Stimulated activated naive CD8-positive, alpha-beta T cell treated with anti-CD3 and anti-CD28 coated beads, Interleukin-15, Interleukin-2, amounts not matched to agents 100 ng/mL and 50 ng/mL, for 24 hours (primary cell): Measurements from ENCODE around the gene TSPAN5.
"Not testable (repeated sequence)": the region's sequence is repeated elsewhere in the genome, so short reads cannot be mapped to it uniquely, and the experiment has no call there.

Experiments used
- H3K27ac Mint-ChIP-seq: one replicate; pipeline ENCODE4 v1.8.0; 2021; ENCODE audit warnings: mild to moderate bottlenecking, mixed read lengths
- H3K27me3 Mint-ChIP-seq: one replicate; pipeline ENCODE4 v1.8.0; 2021; ENCODE audit warnings: mixed read lengths
- H3K36me3 Mint-ChIP-seq: one replicate; pipeline ENCODE4 v1.8.0; 2021; ENCODE audit warnings: low read depth, mixed read lengths
- H3K4me1 Mint-ChIP-seq: one replicate; pipeline ENCODE4 v1.8.0; 2021; ENCODE audit warnings: low read depth, mixed read lengths
- H3K4me3 Mint-ChIP-seq: one replicate; pipeline ENCODE4 v1.8.0; 2021; ENCODE audit warnings: mild to moderate bottlenecking, mixed read lengths
- H3K9me3 Mint-ChIP-seq: one replicate; pipeline ENCODE4 v1.8.0; 2021; ENCODE audit warnings: mixed read lengths

The TSPAN5 gene

DNA sequence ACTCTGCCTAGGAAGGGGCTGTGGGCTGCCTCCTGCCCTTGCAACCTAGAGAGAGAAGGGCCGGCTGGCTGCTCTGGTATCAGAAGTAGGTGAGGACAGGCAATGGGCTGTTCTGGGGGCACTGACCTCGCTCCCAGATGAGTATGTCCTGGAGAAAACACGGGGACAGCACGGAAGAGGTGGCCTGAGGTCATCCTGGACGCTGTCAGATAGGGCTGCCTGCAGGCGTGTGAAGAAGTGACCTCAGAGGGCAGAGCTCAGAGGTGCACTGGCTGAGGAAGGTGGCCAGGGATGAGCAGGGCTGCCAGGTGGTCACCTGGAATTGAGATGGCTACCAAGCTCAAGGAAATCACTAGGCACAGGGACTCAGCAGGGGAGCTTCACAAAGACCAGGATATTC is 159.6 kb downstream of the TSPAN5 start:
- Mint-ChIP-seq H3K9me3 (peaks cover 5% of the 10 kb centered on the region), H3K36me3 (peaks cover 28% of the 10 kb centered on the region), H3K4me3 (no peak overlapping the region), H3K27ac (no peak overlapping the region), H3K27me3 (no peaks in the 10 kb centered on the region), H3K4me1 (peaks cover 19% of the 10 kb centered on the region)

DNA sequence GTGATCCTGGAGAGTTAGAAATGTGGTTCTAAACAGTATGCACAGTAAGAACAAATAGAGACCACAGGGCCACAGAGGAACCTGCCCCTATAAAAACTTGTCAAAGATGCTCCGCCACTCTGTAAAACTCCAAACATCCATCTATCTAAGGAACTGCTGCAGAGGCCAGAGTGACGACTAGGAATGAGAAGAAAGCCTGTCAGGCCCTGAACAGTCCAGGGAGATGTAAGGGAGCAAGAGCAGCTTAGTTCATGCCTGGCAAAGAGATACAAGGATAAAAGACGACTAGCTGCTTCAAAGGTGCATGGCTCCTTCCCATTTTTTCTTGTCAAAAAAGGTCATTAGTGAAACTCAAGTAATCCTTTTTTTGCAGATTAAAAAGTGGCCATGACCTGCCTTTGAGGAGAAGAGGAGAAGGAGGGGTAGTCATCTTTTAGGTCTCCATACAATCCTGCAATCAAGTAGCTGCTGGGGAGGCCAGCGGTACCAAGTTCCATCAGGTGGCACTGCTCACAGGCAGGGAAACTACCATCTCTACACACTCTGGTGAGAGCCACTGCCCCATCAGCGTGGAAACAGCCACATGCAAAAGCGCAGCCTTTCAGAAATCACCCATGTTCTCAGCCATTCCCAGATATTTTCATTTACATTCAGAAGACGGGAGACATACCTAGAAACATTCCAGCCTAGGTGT is 162.1 kb downstream of the TSPAN5 start:
- Mint-ChIP-seq H3K4me1 (peaks cover 35% of the 10 kb centered on the region), H3K27ac (no peak overlapping the region), H3K27me3 (no peaks in the 10 kb centered on the region), H3K4me3 (no peak overlapping the region), H3K9me3 (peaks cover 3% of the 10 kb centered on the region), H3K36me3 (peaks cover 13% of the 10 kb centered on the region)

DNA sequence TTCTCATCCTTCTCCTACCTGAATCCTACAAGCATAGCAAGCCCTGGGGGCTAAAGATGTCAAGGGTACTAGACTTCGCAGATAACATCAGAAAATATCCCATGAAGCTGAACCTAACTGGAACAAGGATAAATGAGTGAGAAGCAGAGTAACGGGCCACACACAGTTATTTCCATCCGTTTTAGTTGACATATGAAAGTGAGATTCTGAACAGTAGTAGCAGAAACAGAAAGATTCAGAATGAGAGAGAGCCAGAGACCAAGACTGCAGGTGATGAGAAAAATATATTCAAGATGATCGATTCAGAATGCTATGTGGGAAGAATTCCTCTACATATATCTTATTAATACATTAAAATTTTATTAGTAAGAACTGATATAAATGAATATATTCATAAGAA is 165.1 kb downstream of the TSPAN5 start:
- no peak overlapping the region for H3K27ac Mint-ChIP-seq
- no peak overlapping the region for H3K4me3 Mint-ChIP-seq
- peaks cover 4% of the 10 kb centered on the region for H3K36me3 Mint-ChIP-seq
- peaks cover 23% of the 10 kb centered on the region for H3K4me1 Mint-ChIP-seq
- no peaks in the 10 kb centered on the region for H3K9me3 Mint-ChIP-seq
- no peaks in the 10 kb centered on the region for H3K27me3 Mint-ChIP-seq

DNA sequence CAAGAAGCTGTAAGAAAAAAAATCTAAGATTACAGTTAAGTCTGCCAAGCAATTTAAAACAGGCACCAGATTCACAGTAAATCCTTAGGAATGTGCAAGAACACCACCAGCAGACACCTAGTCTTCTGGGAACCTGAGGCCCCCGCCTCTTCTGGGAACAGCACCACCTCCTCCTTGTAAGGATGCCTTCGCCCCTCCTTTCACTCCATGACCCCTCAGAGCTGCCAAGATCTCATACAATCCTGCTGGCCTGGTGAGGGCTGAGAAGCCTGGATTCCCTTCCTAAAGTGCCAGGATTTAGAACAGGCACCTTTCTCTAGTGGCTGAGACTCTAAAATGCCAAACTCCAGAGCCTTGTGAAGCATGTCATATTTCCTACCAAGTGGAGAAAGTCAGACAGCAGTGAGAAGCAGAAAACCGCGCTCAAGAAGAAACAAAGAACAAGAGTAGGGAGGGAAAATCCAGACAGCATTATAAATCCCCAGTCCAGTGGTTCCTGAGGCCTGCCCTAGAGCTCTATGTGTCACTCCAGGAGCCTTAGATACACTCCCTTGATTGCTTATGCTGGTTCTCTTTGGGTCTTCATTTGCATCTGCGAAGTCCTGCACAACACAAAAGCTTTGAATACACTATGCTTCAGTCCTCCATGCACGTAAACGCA is 166.4 kb downstream of the TSPAN5 start:
- Mint-ChIP-seq H3K4me3 (no peak overlapping the region), H3K9me3 (no peaks in the 10 kb centered on the region), H3K27ac (no peak overlapping the region), H3K27me3 (no peaks in the 10 kb centered on the region), H3K4me1 (peaks cover 26% of the 10 kb centered on the region), H3K36me3 (peaks cover 4% of the 10 kb centered on the region)

DNA sequence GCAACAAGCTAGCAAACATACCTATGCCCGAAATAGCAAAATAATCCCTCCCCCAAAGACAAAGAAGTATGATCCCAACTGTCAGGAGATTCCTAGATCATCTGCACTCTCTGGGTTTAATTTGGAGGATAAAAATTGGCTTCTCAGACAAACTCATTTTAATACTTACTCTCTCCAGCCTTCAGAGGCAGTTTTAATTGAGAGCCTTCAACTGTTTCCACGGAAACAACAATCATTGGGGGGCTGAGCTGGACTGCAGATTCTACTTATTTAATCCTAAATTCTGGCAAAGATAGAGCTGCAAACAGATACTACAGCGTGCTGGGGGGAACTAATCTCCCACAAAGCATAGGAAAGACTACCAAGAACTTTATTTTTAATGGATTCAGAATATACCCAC is 168.2 kb downstream of the TSPAN5 start:
- no peak overlapping the region for H3K4me3 Mint-ChIP-seq
- H3K27ac Mint-ChIP-seq = no peak overlapping the region
- peaks cover 43% of the 10 kb centered on the region for H3K4me1 Mint-ChIP-seq
- H3K27me3 Mint-ChIP-seq = no peaks in the 10 kb centered on the region
- H3K9me3 Mint-ChIP-seq = no peaks in the 10 kb centered on the region
- H3K36me3 Mint-ChIP-seq = peaks cover 8% of the 10 kb centered on the region

DNA sequence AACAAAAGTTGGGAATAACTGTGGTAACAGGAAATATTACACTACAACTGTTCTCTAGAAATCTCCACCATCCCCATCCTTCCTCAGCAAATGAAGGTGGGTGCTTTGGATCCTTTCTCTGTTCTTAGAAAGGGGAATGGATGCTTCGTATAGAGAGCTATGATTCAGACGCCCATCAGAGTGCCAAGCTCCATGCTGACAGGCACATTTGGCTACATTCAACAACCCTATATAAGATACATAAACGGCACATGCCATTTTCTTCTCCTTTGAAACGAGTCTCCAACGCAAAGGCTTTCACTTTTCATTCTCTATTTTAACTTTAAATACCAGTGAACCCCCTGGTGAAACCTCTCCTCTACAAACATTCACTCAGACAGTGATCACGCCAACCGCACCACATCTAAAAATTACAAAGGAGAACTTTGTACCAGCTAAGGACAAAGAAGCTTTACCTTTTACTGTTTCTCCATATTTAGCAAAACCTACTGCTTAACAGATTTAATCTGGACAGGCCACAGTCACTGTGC is 172.5 kb downstream of the TSPAN5 start:
- Mint-ChIP-seq H3K4me1 (peaks cover 57% of the 10 kb centered on the region), H3K27me3 (no peaks in the 10 kb centered on the region), H3K36me3 (peaks cover 29% of the 10 kb centered on the region), H3K27ac (peak overlapping the region; percentile 87), H3K9me3 (no peaks in the 10 kb centered on the region), H3K4me3 (peak overlapping the region; percentile 22)

DNA sequence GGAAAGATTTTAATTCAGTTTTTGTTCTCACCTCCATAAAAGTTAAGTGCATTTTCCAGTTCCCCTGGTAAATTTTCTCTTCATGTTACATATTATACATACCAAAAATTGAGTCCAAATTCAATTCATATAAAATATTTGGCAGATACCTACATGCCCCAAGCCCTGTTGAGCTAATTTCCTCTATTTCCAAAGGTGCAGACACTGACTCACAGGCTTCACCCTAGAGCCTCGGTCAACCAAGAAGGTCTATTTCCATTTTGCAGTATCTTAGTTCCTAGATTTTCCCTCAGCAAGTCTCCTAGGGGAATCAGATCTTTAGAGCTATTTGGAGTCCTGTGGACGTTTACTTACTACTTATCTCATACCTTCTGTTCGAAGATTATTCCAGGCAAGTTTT is 174.4 kb downstream of the TSPAN5 start:
- H3K4me3 Mint-ChIP-seq = peak overlapping the region; percentile 66
- peaks cover 29% of the 10 kb centered on the region for H3K36me3 Mint-ChIP-seq
- peaks cover 72% of the 10 kb centered on the region for H3K4me1 Mint-ChIP-seq
- no peaks in the 10 kb centered on the region for H3K9me3 Mint-ChIP-seq
- H3K27me3 Mint-ChIP-seq = no peaks in the 10 kb centered on the region
- peak overlapping the region; percentile 99 for H3K27ac Mint-ChIP-seq

DNA sequence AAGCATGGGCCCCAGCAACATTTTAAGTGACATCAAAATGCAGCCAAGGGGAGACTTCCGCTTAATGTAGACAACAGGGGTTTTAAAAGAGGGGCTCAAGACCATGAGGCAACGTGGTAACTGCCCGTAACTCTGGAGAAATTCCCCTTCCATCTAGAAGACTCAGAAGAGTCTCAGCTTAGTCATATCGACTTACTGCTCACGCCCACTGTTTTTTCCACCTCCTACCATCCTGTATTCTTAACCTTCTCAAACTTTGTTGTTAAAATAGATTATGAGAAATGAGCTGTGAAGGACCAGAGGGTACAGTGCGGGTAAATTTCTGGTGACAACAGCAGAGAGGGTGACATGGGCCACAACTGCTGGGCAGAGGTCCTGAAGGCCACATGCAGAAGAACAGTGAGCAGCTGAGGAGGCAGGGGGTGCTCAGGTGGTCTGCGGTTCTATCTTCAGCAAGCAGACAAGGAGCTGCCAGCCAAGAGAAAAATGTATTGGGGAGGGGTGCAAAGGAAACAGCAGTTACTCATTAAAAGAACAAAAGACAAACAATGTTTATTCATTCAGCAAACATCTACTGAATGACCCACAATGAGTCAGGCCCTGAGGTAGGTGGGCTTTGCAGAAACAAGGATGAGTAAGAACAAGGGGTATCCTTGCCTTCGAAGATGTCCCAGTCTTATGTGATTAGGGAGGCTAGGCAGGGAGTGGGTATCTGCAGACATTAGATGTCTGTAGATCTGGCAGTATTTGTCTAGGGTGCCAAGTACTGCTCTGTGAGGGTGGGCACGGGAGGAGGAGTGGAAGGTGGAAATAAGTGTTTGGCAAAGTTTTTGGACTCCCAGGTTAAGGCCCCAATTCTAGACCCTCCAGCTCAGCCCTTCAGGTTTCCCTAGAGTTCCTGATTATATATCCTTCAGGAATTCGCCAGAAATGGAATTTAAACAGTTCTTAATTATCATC is 175.3 kb downstream of the TSPAN5 start:
- no peaks in the 10 kb centered on the region for H3K9me3 Mint-ChIP-seq
- peak overlapping the region; percentile 99 for H3K27ac Mint-ChIP-seq
- no peaks in the 10 kb centered on the region for H3K27me3 Mint-ChIP-seq
- H3K36me3 Mint-ChIP-seq = peaks cover 34% of the 10 kb centered on the region
- H3K4me1 Mint-ChIP-seq = peaks cover 72% of the 10 kb centered on the region
- peak overlapping the region; percentile 66 for H3K4me3 Mint-ChIP-seq

DNA sequence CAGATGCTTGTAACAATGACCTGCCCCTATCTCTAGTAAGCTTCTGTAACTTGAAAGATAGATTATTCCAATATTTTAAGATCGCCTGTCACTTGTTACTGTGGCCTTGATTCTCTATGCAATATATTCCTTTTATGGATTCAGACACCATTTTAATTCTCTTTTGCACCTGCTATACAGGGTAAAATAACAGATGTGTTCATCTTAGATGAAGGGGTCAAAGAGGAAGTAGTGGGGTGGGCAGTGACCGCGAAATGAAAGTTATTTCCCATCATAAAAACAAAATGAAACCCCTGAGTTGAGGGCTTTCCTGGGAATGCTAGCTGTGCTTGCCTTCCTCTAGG is 175.9 kb downstream of the TSPAN5 start:
- Mint-ChIP-seq H3K36me3 (peaks cover 35% of the 10 kb centered on the region), H3K9me3 (no peaks in the 10 kb centered on the region), H3K4me1 (peaks cover 72% of the 10 kb centered on the region), H3K27me3 (no peaks in the 10 kb centered on the region), H3K4me3 (peak overlapping the region; percentile 66), H3K27ac (peak overlapping the region; percentile 99)

DNA sequence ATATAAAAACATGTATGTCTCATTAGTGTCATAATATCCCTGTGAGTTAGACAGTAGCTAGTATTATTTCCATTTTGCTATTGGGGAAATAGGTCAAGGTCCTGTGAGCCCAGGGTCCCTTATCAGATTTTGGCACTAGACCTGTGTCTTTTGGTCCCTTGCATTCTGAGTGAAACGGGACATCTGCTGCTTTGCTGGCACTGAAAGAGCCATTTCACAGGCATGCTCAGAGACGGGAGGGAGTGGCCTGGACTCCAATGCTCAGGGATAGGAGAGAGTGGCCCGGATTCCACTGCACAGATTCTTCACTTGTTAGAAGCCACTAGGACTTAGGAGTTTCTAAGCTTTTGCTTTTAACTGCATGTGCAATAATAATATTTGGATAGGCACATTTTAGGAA is 177.2 kb downstream of the TSPAN5 start:
- Mint-ChIP-seq H3K4me1 (peaks cover 60% of the 10 kb centered on the region), H3K27ac (peak overlapping the region; percentile 42), H3K27me3 (no peaks in the 10 kb centered on the region), H3K36me3 (peaks cover 48% of the 10 kb centered on the region), H3K4me3 (no peak overlapping the region), H3K9me3 (no peaks in the 10 kb centered on the region)

DNA sequence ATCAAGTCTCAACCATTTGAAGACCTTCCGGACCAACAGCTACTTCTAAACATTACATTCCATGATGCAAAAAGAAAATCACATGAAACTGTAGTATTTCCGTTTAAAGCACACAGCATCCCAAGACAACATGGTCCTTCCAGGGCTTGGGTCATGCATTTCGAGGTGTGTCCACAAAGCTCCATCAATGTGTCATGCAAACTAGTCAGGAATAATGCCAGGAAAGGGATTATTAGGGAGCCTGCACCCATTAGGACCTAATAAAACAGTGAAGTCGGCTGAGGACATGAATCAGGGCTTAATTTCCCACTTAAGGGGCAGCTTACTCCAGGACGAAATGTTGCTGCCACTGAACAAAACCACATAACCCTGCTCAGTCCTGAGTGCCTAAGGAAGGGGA is 177.9 kb downstream of the TSPAN5 start:
- H3K27ac Mint-ChIP-seq = no peak overlapping the region
- no peaks in the 10 kb centered on the region for H3K27me3 Mint-ChIP-seq
- H3K9me3 Mint-ChIP-seq = no peaks in the 10 kb centered on the region
- H3K4me3 Mint-ChIP-seq = no peak overlapping the region
- peaks cover 46% of the 10 kb centered on the region for H3K36me3 Mint-ChIP-seq
- H3K4me1 Mint-ChIP-seq = peaks cover 54% of the 10 kb centered on the region

DNA sequence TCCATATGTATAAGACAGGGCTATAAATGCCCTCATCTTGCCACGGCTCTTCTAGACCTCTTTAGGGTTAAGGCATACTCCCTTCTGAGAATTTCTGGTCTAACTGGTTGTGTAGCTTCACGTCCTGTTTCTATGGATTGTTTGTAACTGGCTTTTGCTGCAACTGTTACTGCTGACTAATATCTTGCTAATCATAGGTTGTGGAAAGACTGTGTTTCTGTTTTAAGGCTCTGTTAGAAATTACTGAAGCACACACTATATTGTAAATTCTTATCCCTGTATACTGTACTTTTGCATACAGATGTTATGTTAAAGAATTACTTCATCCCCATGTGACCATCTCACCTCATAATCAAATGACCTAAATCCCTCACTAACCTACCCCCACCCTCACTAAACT is 178.8 kb downstream of the TSPAN5 start:
- peaks cover 48% of the 10 kb centered on the region for H3K4me1 Mint-ChIP-seq
- not testable (repeated sequence) for H3K9me3 Mint-ChIP-seq, H3K4me3 Mint-ChIP-seq, H3K27ac Mint-ChIP-seq, H3K27me3 Mint-ChIP-seq
- peaks cover 50% of the 10 kb centered on the region for H3K36me3 Mint-ChIP-seq

DNA sequence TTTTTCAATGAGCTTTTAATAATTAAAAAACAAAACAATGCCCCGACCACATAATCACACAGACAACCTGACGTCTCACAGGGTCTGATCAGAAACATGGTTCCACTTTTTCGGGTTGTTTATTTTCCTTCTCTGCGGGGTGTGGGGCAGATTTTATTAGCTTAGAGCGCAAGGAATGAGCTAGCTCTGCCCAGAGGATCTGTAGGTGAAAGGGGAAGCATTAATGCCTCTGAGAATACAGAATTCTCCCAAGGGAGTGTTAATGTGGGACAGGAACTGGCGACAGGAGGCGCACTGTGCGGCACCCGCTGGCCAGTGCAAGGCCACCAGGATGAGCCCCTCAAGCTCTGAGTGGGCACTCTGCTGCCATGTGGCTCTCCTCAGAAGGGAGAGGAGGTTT is 181.5 kb downstream of the TSPAN5 start:
- H3K36me3 Mint-ChIP-seq = peaks cover 49% of the 10 kb centered on the region
- no peak overlapping the region for H3K4me3 Mint-ChIP-seq
- H3K27me3 Mint-ChIP-seq = no peaks in the 10 kb centered on the region
- peaks cover 27% of the 10 kb centered on the region for H3K4me1 Mint-ChIP-seq
- H3K9me3 Mint-ChIP-seq = no peaks in the 10 kb centered on the region
- no peak overlapping the region for H3K27ac Mint-ChIP-seq

DNA sequence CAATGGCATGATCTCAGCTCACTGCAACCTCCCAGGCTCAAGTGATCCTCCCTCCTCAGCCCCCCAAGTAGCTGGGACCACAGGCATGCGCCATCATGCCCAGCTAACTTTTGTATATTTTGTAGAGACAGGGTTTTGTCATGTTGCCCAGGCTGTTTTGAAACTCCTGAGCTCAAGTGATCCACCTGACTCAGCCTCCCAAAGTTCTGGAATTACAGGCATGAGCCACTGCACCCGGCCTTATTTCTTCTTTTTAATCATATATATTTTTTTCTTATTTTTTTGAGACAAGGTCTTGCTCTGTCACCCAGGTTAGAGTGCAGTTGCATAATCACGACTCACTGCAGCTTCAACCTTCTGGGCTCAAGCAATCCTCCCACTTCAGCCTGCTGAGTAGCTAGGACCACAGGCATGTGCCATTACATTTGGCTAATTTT is 184.0 kb downstream of the TSPAN5 start:
- no peaks in the 10 kb centered on the region for H3K27me3 Mint-ChIP-seq
- no peaks in the 10 kb centered on the region for H3K9me3 Mint-ChIP-seq
- peaks cover 27% of the 10 kb centered on the region for H3K4me1 Mint-ChIP-seq
- H3K4me3 Mint-ChIP-seq = no peak overlapping the region
- no peak overlapping the region for H3K27ac Mint-ChIP-seq
- peaks cover 61% of the 10 kb centered on the region for H3K36me3 Mint-ChIP-seq

DNA sequence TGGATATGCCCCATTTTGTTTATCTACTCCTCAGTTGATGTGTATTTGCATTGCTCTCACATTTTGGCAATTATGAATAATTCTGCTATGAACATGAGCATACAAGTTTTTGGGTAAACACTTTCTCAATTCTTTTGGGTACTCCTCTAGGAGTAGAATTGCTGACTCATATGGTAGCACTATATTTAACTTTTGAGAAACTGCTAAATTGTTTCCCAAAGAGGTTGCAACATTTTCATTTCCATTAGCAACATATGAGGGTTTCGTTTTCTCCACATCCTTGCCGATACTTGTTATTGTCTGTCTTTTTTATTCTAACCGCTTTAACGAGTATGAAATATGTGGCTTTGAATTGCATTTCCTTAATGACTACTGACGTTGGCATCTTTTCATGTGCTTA is 185.4 kb downstream of the TSPAN5 start:
- Mint-ChIP-seq H3K9me3 (no peaks in the 10 kb centered on the region), H3K27me3 (no peaks in the 10 kb centered on the region), H3K36me3 (peaks cover 56% of the 10 kb centered on the region), H3K4me1 (peaks cover 24% of the 10 kb centered on the region), H3K4me3 (no peak overlapping the region), H3K27ac (no peak overlapping the region)
